HG03460 (cell line): Measurements from ENCODE around the gene TYRO3.

Experiments used
- ATAC-seq: cut with Tn5 transposase; IDR thresholded peaks from one replicate; pipeline ENCODE4 v1.9.1; 2021; ENCODE audit not compliant: unreplicated experiment

Gene TYRO3

DNA sequence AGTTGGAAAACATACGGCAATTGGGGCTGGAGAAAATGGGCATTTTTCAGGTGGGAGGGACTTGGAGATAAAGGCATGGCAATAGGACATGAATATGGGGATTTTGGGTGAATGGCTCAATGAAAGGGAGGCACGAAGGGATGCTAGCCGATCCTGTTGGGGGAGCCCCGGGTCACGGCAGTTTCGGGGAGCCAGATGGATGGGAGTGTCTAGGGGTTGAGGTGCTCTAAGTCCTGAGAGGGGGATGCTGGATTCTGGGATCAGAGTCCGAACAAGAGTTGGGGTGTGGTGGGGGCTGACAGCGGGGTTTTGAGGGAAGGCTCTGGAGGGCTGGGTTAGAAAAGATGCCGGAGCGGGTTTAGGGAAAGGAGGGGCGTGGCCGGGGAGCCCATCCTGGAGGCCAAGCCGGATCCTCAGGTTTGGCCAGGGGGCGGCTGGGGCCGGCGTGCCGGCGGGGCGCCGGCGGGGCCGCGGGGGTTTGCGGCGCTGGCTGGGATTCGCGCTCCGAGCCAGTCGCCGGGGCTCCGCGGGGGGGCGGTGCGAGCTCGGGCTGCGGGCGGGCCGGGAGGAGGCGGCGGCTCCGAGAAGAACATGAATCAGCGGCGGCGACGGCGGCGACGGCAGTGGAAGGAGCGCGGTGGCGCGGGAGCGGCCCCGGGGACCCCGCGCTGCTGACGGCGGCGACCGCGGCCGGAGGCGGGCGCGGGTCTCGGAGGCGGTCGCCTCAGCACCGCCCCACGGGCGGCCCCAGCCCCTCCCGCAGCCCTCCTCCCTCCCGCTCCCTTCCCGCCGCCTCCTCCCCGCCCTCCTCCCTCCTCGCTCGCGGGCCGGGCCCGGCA is at the start of gene TYRO3:
Gene TYRO3 (plus strand): TSS at position 813 of the 839 bp plus-strand sequence. CDS start 46 bp downstream, outside the sequence.
- no peak for ATAC-seq

DNA sequence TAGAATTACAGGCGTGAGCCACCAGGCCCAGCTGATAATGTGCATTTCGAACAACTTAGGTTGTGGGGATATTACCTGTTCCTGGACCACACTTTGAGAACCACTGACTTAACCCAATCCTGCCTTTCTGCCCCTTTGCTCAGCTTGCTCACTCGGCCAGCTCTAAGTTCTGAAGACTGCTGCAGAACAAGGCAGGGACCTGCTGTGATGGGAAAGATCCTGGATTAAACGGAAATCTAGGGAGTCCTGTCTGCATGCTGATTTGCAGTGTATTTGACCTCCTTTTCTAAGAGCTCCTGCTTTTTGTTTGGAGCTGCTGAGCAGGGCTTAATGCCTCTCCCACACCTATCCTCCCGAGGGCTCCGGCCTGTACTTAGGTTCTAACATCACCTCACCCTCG is 48.3 kb upstream of the TYRO3 start:
- no peak for ATAC-seq

DNA sequence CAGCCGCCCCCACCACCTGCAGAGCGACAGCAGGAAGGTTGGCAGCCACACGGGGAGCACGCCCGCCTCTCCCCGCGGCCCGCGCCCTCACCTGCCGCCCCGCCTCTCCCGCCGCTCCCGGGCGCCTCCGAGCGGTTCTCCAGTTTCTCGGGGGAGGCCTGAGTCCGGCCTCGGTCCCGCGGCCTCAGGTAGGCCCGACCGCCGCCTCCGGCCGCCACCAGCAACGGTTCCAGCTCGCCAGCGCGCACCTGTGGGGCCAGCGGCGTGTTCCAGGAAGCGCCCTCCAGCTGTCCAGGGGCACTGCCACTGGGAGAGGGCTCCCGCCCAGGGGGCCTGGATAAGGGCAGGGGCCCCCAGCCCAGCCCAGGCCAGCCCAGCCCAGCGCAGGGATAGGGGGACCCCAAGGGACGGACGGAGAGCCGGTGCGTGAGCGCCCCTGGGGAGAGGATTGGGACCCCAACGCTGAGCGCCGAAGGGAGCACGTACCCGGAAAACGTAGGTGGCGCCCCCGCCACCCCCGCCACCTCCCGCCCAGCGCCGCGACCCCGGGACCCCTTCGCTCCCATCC is 47.6 kb upstream of the TYRO3 start:
- ATAC-seq: no peak

DNA sequence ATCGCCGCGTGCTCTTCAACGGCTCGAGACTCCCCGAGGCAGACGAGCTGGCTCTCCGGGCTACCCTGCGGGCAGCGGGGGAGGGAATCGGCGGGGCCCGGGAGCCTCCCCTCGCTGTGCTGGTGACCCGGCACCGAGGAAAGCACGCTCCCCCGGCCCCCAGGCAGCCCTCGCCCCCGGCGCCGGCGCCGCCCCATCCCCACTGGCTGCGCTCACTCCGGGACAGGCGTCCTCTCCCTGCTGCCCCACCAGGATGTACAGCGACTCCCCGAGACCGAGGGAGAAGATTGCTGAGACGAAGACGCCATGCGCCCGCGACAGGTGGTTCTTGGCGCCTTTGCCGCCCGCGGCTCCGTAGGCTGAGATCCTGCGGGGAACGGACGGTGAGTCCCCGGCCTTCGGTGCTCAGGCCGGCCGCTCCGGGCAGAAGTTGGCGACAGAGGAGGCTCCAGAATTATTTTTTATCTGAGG is 47.1 kb upstream of the TYRO3 start:
- ATAC-seq: no peak

DNA sequence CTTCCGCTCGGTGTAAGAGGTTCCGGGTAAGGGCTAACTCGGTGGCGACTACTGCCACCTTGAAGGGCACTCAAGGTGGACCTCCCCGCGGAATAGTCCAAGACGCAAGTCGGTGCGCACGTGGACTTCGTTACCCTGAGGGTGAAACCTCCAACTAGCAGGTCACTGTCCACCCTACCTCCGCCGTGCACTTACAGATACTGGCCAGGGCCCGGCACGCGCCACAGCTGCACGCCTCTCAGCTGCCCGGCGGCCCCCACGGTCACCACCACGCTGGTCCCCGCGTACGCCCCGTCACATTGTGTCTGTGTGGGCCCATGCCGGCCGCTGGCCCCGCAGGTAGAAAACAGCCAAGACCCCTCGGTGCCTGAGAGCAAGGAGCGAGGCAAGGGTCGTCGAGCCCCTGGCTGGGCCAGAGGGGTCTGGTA is 46.5 kb upstream of the TYRO3 start:
- no peak for ATAC-seq

DNA sequence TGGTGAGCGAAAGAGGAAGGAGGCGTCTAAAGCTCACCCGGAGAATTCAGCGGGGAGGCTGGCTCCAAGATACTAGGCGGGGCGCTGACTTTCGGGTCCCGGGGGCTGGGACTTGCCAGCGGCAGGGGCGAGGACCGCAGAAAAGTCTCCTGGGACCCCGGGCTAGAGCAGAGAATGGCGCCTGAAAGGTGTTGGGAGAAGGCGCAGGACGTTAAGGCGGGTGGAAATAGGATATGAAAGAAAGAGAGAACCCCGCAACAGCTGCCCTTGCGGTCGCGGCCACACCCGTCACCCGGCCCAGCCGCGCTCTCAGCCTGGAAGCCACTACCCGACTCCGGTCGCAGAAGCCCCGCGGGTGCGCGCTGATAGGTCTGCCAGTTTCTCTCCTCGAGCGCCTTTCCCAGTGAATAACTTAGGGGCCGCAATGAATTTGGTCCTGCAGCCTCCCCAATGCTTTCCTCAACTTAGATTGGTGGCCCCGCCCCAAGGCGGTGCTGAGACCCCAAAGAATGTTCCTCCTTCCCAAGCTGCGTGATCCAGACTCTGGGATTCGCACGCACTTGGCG is 46.0 kb upstream of the TYRO3 start:
- peak; percentile 55 for ATAC-seq

DNA sequence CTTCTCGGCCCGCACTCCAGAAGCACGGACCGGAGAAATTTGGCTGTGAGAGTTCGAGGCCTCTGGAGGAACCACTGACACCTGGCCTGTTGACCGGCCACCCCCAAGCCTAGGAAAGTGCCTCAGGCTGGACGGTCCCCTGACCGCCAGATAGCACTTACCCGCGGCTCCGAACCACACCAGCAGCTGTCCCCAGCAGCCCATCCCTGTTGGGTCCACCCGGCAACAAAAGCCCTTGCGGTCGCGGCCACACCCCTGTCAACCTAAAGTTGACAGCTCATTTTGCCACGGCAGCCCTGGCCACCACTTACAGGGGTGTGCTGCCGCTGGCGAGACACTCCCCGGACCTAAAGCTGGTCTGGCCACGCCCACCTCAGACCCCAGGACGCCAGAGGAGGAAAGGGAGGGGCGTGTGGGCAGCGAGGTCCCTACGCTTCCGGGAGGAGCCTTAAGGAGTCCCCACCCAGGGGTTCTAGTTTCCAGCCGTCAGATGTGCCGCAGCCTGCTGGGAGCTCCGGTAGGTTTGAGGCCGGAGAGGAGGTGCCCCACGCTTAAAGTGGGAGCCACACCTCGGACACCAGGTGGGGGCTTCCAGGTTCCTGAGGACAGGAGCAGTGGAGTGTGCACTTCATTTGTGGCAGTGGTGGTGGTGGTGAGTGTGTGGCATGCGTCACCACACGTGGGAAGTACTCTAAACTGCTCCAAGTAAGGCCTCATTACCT is 45.3 kb upstream of the TYRO3 start, which contains the start of gene LTK:
Gene LTK (minus strand): TSS at position 322 of the 722 bp plus-strand sequence. CDS start 118 bp downstream, at position 204.
- ATAC-seq: no peak

DNA sequence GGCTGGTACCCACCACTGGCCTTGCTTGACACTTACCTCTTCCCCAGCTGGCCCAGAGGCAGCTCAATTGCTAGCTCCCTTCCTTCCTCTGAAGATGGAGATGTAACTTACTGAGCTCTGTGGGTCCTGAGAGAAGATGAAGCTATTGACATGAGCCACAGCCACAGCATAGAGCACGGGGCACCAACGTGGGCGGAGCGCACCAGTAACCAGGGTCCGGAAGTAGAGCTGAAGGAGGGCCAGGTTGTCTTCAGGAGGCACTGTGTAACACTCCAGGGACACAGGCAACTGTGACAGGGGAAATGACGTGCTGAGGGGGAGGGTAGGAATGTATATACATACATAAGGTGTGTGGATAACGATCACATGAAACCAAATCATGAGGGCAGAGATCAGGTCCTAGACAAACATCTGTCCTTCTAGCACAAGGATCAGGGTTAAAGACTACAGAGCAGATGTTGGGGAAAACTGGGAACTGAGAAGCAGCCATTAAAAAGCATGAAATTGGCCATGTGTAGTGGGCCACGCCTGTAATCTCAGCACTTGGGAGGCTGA is 41.0 kb upstream of the TYRO3 start:
- ATAC-seq: no peak

DNA sequence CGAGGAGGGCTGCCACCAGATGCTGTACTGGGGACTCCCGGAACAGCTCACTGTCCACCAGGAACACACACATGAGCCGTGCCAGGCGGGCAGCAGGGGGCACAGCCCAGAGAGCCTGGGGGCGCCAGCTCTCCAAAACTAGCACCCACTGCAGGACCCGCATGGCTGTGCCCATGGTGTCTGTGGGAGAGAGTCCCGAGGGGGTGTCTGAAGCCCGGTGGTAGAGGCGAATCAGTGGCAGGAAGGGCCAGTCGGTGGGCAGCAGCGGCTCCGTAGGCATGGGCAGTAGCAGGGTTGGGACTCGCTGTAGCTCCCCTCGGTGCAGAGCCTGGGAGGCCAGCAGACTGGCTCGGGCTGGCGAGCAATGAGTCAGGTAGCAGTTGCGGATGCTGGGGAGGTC is 38.4 kb upstream of the TYRO3 start:
- ATAC-seq: no peak

DNA sequence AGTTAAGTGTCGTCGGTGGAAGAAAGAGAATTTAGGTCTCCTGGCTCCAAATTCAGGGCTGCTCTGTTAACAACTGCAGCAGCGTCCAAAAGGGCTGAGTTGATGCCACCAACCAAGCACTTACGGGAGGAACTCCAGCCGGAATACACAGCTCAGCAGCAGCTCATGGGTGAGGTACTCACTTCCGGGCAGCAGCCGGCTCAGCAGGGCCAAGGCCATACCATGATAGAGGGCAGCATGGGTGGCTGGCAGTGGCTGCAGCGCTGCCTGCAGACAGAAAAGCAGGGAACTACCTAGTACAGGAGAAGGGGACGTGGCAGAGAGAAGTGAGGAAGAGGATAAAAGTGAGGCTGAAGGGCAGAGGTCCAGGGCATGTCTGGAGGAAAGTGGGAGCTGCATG is 37.4 kb upstream of the TYRO3 start:
- ATAC-seq: no peak

DNA sequence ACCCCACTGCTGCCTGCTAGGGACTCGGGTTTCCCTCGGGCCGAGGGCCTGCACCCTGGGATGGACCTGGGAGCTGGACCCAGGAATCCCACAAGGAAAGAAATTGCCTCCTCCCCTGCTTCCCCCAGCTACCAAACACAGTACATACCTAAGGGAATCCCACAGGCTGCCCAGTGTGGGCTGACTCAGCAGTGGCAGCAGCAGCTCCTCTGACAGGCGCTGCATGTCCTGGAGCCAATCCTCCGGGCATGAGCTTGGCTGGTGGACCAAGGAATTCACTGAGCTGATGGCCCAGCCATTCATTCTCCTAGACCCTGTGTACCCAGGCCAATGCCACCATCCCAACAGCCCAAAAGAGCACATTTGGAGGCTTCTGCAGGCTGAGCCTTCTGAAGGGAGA is 35.9 kb upstream of the TYRO3 start:
- no peak for ATAC-seq

DNA sequence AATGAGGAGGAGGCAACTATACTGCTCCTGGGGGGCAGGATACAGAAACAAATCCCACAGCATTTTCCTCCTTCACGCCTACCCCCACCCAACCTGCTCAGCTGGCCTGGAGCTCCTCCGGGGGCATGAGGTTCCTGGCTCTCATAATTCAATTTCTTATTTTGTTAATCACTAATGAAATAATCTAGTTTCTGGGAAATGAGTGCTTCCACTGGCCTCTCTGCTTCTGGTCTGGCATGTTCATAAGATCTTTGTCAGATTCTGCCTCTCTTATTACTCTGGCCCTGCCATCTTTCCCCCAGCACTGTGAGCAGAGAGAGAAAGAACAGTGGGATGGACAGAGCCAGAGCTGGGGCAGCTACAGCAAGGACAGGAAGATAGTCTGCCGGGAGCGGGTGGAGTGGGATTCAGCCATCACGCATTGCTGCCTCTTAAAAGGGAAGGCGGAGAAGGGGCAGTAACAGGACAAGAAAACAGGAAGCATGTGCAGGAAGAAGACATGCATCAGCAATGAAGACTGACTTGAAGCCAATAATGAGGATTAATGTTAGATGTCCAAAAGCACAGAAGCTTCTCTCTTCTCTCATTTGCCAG is 28.6 kb upstream of the TYRO3 start:
- ATAC-seq: no peak

DNA sequence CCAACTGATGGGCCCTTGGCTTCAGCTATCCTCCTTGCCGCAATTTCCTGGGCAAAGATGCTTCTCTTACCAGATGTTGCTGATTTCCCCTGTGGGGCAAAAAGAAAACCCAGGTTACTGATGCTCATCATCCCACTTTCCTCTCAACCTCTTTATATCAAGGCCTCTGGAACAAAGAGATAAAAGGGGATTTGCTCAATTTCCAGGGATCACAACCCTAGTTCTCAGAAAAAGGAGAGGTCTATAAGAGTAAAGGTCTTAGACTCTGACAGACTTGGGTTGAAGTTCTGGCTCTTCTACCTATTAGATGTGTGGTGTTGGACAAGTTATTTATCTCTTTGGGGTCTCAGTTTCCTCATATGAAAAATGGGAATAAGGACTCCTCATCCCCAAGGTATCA is 23.5 kb upstream of the TYRO3 start:
- ATAC-seq: no peak

DNA sequence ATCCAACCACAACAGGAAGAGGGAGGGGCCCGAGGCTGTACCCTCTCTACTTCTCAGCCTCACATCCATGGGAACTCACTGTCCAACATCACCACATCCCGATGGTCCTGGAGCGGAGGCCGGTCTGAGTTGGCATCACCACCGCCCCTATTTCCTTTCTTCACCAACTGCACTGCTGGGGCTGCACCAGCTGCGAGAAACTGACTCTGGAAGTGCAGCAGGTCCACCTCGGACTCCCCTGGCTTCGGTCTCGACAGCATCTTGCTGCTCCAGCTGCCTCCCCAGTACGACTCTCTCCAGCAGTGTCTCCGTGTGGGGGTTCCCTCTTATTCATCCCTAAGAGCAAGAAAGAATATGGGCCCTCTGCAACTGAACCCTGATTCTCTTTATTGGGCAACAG is 22.1 kb upstream of the TYRO3 start:
- no peak for ATAC-seq

DNA sequence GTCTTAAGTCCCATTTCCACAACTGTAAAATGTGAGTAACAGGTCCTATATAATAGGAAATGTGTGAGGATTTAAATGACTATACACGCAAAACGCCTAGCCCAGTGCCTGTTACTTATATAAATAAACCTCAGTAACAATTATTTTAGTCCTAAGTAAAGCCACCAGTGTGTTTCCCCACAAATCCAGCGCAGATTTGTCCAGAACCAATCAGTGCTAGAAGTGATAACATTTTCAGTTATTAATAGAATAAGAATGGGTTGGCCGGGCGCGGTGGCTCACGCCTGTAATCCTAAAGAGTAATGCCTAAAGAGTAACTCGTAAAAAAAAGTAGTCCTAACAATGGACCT is 15.5 kb upstream of the TYRO3 start:
- no peak for ATAC-seq

DNA sequence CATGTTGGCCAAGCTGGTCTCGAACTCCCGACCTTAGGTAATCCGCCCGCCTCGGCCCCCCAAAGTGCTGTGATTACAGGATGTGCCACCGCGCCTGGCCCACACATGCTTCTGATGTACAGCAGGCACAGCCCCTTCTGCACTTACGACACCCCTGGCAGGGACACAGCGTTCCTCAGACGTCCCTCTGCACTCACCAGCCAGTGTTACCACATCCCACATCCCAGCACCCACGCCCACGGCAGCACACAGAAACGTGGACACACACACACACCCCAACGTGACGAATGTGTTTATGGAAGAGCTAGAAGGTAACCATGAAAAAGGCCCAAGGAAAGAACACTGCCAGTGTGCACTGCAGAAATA is 14.4 kb upstream of the TYRO3 start:
- no peak for ATAC-seq

DNA sequence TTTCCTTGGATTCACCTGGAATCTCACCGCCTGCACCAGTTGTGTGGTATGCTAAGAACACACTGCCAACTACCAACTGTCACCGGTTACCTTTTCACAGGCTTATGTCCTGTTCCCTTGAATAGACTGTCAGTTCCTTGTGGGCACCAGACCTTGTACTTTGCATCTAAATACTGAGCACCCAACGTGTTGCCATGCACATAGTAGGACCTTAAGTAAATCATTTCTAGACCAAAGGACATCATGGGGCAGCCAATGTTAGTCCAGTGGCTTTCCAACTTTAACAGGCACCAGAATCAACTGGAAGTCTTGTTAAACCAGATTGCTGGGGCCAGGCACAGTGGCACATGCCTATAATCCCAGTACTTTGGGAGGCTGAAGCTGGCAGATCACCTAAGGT is 13.8 kb upstream of the TYRO3 start:
- no peak for ATAC-seq

DNA sequence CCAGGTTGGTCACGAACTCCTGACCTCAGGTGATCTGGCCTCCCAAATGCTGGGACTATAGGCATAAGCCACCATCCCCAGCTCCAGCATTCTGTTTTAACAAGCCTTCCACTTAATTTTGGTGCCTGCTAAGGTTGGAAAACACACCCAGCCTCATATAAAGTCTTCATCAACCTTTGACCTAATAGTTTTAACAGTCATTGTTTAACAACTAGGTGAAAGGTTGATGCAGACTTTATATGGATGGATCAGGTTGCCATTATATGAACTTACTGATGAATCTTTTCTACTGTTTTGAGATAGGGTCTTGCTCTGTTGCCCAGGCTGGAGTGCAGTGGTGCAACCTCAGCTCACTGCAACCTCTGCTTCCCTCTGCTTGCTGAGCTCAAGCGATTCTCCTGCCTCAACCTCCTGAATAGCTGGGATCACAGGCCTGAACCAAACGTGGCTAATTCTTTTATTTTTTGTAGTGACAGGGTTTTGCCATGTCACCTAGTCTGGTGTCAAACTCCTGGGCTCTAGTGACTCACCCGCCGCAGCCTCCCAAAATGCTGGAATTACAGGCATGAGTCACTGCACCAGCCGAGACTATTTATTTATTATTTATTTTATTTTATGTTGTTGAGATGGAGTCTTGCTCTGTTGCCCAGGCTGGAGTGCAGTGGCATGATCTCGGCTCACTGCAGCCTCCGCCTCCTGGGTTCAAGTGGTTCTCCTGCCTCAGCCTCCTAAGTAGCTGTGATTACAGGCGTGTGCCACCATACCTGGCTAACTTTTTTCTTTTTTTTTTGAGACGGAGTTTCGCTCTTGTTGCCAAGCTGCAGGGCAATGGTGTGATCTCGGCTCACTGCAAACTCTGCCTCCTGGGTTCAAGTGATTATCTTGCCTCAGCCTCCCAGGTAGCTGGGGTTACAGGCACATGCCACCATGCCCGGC is 11.9 kb upstream of the TYRO3 start:
- no peak for ATAC-seq

DNA sequence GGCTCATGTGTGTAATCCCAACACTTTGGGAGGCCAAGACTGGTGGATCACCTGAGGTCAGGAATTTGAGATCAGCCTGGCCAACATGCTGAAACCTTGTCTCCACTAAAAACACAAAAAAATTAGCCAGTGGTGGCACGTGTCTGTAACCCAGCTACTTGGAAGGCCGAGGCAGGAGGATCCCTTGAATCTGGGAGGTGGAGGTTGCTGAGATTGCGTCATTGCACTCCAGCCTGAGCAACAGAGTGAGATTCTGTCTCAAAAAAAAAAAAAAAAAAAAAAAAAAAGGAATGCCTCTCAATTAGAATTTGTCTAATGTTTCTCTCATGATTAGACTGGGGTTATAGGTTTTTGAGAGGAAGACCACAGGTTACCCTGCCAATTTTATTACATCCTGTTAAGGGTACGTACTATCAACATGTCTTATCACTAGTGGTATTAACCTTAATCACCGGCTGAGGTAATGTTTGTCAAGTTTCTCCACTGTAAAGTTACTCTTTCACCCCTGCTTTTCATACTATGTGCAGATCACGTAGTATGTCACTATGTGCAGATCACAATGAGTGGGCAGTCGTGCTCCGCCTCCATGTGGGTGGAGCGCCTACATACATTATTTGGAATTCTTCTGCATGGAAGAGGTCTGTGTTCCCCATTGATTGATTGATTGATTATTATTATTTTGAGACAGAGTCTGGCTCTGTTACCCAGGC is 8.8 kb upstream of the TYRO3 start:
- ATAC-seq: no peak
